Measurements from ENCODE around the gene WDR83.
A peak's percentile ranks its signal among the peaks of the same experiment; 100 is the strongest.

Gene WDR83

GRCh38 chr19:12720296-12720695 lies 53.7 kb downstream of the WDR83 start:
- DNase-seq: no peak

GRCh38 chr19:12720851-12721655 lies 54.4 kb downstream of the WDR83 start:
- DNase-seq: no peak

DNA sequence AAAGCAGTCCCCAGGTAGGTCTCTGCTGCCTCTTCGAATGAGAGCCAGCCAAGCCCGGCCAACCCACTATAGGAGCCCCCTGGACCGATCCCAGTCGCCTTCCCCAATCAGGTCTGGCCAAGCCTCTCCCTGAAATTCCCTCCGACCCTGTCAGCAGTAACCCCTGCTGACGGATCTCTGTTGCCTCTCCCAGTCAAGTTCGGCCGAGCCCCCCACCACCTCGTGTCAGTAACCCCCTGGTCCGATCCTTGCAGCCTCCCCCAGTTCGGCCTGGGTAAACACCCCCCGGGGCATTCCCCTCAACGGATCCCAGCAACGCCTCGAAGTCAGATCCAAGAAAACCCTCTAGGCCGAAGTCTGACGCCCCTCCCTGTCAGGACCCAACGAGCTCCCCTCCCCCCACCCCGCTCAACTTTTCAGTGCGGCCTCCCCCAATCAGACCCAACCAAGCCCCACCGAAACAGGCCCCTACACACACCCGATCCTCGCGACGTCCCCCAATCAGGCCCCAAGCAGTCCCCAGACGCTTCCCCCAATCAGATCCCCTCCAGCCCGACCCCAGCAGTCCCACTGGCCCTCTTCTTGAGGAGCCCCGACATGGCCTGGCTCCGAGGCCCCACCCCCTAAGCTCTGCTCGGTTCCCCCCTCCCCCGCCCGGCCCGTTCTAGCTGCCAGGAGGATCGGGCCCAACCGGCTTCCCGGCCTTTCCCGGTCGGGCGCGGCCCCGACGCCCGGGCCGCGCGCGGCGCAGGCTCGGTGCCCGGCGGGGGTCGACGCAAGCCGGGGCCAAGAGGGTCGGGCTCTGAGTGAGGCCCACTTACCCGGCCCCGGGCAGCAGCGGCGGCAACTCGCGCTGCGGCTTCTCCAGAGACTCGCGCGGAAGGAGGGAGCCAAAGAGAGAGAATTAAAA lies 55.3 kb downstream of the WDR83 start:
- DNase-seq: peak; percentile 52

GRCh38 chr19:12722566-12723380 lies 56.2 kb downstream of the WDR83 start:
- peak; percentile 88 for DNase-seq

- DNase-seq: no peak
These were observed 56.7 kb downstream of the WDR83 start for GRCh38 chr19:12723381-12723640.

DNA sequence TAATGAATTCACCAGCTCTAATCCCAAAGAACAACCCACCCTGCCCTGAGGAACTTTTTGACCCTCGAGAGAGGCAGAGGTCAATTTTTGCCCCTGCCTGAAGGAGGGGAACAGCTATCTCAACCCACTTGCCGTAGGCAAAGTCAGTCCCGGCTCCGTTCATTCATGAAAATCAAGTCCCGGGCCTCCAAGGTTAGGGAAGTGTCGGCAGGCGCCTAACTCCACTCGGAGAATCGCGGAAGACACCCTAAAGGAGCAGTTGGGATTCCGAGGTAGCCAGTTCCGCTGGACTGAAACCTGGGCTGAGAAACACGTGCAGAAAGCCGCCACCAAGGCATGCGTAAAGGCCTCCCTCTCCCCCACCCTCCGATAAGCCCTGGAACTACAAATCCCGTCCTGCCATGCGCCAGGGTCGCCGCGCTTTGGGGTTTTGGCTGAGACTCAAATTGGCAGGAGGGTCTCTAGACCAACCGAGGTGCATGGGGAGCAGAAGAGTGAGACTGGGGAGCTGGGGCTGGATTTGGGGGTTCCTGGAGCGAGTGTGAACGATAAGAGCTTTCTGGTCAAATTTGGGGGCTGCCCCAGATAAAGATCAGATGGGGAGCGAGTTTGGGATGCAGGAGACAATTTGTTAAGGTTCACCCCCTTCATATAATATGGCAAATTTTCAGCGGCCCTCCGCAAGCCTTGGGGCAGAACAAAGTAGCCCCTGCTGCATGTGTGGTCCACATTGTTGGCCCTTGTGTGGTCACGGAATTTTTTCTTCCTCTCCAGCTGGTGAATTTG lies 57.2 kb downstream of the WDR83 start, which contains the start of gene TNPO2:
TSS of gene TNPO2 (minus strand) at position 292 of the 786 bp plus-strand sequence. CDS start 2,955 bp downstream, outside the sequence.
- peak; percentile 74 for DNase-seq

Measured in activated CD8-positive, alpha-beta memory T cell treated with anti-CD3 and anti-CD28 coated beads, Interleukin-2, amount 50 U/mL, for 4 hours (primary cell).